ENCODE measurements around the gene GPX2. TPM values are rescaled to one million over a fixed set of nuclear protein-coding genes. Genes with fewer than 3 reads are reported as not detected.
A peak's percentile ranks its signal among the peaks of the same experiment; 100 is the strongest.

GPX2 gene
- polyA plus RNA-seq, 6 donors from 2014 or later = not detected

GRCh38 chr14:64954491-64955240 is 12.1 kb upstream of the GPX2 start:
- H3K4me1 Mint-ChIP-seq = peaks cover 12 to 24% (median 23%) of the 10 kb centered on the region in 3 donors
- DNase-seq (no peak), ATAC-seq (ENCODE audit: low read depth in 2 of 2) (no peak)
- no peak overlapping the region for H3K27ac Mint-ChIP-seq
- no peaks in the 10 kb centered on the region for H3K36me3 Mint-ChIP-seq
- H3K4me3 Mint-ChIP-seq = no peak overlapping the region
- no peaks in the 10 kb centered on the region for H3K9me3 Mint-ChIP-seq
- H3K27me3 Mint-ChIP-seq = no peaks in the 10 kb centered on the region

GRCh38 chr14:64953661-64954060 is 11.1 kb upstream of the GPX2 start:
- Mint-ChIP-seq H3K27me3 (no peaks in the 10 kb centered on the region), H3K9me3 (no peaks in the 10 kb centered on the region), H3K27ac (peak overlapping the region in 2 of 6 donors; percentile 51 to 91), H3K36me3 (no peaks in the 10 kb centered on the region), H3K4me1 (peaks cover 12 to 27% (median 24%) of the 10 kb centered on the region in 3 donors), H3K4me3 (no peak overlapping the region)
- DNase-seq (no peak), ATAC-seq (ENCODE audit: low read depth in 2 of 2) (no peak)

GRCh38 chr14:64953310-64953654 is 10.7 kb upstream of the GPX2 start:
- Mint-ChIP-seq H3K4me1 (peaks cover 12 to 30% (median 24%) of the 10 kb centered on the region in 3 donors), H3K27ac (peak overlapping the region in 3 of 6 donors; percentile 48 to 94 (median 67)), H3K9me3 (no peaks in the 10 kb centered on the region), H3K27me3 (no peaks in the 10 kb centered on the region), H3K36me3 (no peaks in the 10 kb centered on the region), H3K4me3 (peak overlapping the region in 2 of 8 donors; percentile 13 to 73)
- no peak for DNase-seq
- ATAC-seq (ENCODE audit: low read depth in 2 of 2) = no peak

GRCh38 chr14:64952598-64953309 is 10.2 kb upstream of the GPX2 start:
- Mint-ChIP-seq H3K27ac (peak overlapping the region in 5 of 6 donors; percentile 48 to 94 (median 66)), H3K4me3 (peak overlapping the region in 3 of 8 donors; percentile 13 to 73 (median 26)), H3K27me3 (no peaks in the 10 kb centered on the region), H3K4me1 (peaks cover 12 to 30% (median 24%) of the 10 kb centered on the region in 3 donors), H3K36me3 (peaks cover 0 to 3% of the 10 kb centered on the region in 2 donors), H3K9me3 (no peaks in the 10 kb centered on the region)
- peak in 1 of 2 donors; percentile 49 for ATAC-seq (ENCODE audit: low read depth in 2 of 2)
- no peak for DNase-seq

GRCh38 chr14:64951724-64952123 is 9.2 kb upstream of the GPX2 start:
- H3K9me3 Mint-ChIP-seq = no peaks in the 10 kb centered on the region
- H3K36me3 Mint-ChIP-seq = peaks cover 0 to 13% of the 10 kb centered on the region in 2 donors
- H3K27ac Mint-ChIP-seq = peak overlapping the region in 2 of 6 donors; percentile 29 to 36
- no peak for DNase-seq
- H3K4me3 Mint-ChIP-seq = no peak overlapping the region
- H3K4me1 Mint-ChIP-seq = peaks cover 15 to 30% (median 24%) of the 10 kb centered on the region in 3 donors
- no peaks in the 10 kb centered on the region for H3K27me3 Mint-ChIP-seq
- ATAC-seq (ENCODE audit: low read depth in 2 of 2) = no peak

- H3K27me3 Mint-ChIP-seq = no peaks in the 10 kb centered on the region
- H3K4me1 Mint-ChIP-seq = peaks cover 15 to 30% (median 24%) of the 10 kb centered on the region in 3 donors
Measured at GRCh38 chr14:64951291-64951690, 8.7 kb upstream of the GPX2 start.

GRCh38 chr14:64950889-64951288 is 8.3 kb upstream of the GPX2 start:
- Mint-ChIP-seq H3K27me3 (no peaks in the 10 kb centered on the region), H3K36me3 (peaks cover 6 to 21% of the 10 kb centered on the region in 2 donors), H3K4me1 (peaks cover 18 to 30% (median 24%) of the 10 kb centered on the region in 3 donors), H3K27ac (no peak overlapping the region), H3K9me3 (no peaks in the 10 kb centered on the region), H3K4me3 (no peak overlapping the region)
- ATAC-seq (ENCODE audit: low read depth in 2 of 2) = no peak
- DNase-seq = no peak

More at GRCh38 chr14:64951291-64951690, 8.7 kb upstream of the GPX2 start:
- no peak overlapping the region for H3K4me3 Mint-ChIP-seq
- no peaks in the 10 kb centered on the region for H3K9me3 Mint-ChIP-seq
- ATAC-seq (ENCODE audit: low read depth in 2 of 2) (no peak), DNase-seq (no peak)
- H3K27ac Mint-ChIP-seq = peak overlapping the region in 1 of 6 donors; percentile 36
- H3K36me3 Mint-ChIP-seq = peaks cover 3 to 17% of the 10 kb centered on the region in 2 donors

- Mint-ChIP-seq H3K27ac (no peak overlapping the region), H3K27me3 (no peaks in the 10 kb centered on the region), H3K36me3 (peaks cover 6 to 31% of the 10 kb centered on the region in 2 donors), H3K4me3 (no peak overlapping the region), H3K4me1 (peaks cover 36% of the 10 kb centered on the region in 3 donors), H3K9me3 (no peaks in the 10 kb centered on the region)
- no peak for ATAC-seq (ENCODE audit: low read depth in 2 of 2)
- DNase-seq = no peak
Measured at GRCh38 chr14:64948612-64949210, 6.2 kb upstream of the GPX2 start.

GRCh38 chr14:64947710-64948611 is 5.4 kb upstream of the GPX2 start:
- Mint-ChIP-seq H3K4me3 (peak overlapping the region in 1 of 8 donors; percentile 64), H3K27ac (no peak overlapping the region), H3K4me1 (peaks cover 37 to 42% (median 38%) of the 10 kb centered on the region in 3 donors), H3K36me3 (peaks cover 6 to 31% of the 10 kb centered on the region in 2 donors), H3K9me3 (no peaks in the 10 kb centered on the region), H3K27me3 (no peaks in the 10 kb centered on the region)
- ATAC-seq (ENCODE audit: low read depth in 2 of 2) (no peak), DNase-seq (no peak)

- Mint-ChIP-seq H3K27ac (no peak overlapping the region), H3K36me3 (peaks cover 6 to 31% of the 10 kb centered on the region in 2 donors), H3K27me3 (no peaks in the 10 kb centered on the region), H3K4me3 (peak overlapping the region in 2 of 8 donors; percentile 63 to 74), H3K9me3 (no peaks in the 10 kb centered on the region), H3K4me1 (peaks cover 32 to 36% (median 33%) of the 10 kb centered on the region in 3 donors)
- ATAC-seq (ENCODE audit: low read depth in 2 of 2) (no peak), DNase-seq (no peak)
Measured at GRCh38 chr14:64946310-64947045, 3.9 kb upstream of the GPX2 start.

- no peak for DNase-seq
- ATAC-seq (ENCODE audit: low read depth in 2 of 2) = no peak
- no peaks in the 10 kb centered on the region for H3K9me3 Mint-ChIP-seq
- peaks cover 6 to 35% of the 10 kb centered on the region in 2 donors for H3K36me3 Mint-ChIP-seq
- peak overlapping the region in 1 of 8 donors; percentile 4 for H3K4me3 Mint-ChIP-seq
- peak overlapping the region in 3 of 6 donors; percentile 21 to 70 (median 37) for H3K27ac Mint-ChIP-seq
- H3K4me1 Mint-ChIP-seq = peaks cover 28 to 35% (median 29%) of the 10 kb centered on the region in 3 donors
- H3K27me3 Mint-ChIP-seq = no peaks in the 10 kb centered on the region
Measured at GRCh38 chr14:64945431-64946178, 3.1 kb upstream of the GPX2 start.

- DNase-seq (no peak), ATAC-seq (ENCODE audit: low read depth in 2 of 2) (no peak)
- Mint-ChIP-seq H3K27ac (peak overlapping the region in 2 of 6 donors; percentile 22 to 37), H3K36me3 (peaks cover 6 to 42% of the 10 kb centered on the region in 2 donors), H3K9me3 (no peaks in the 10 kb centered on the region), H3K4me3 (no peak overlapping the region), H3K4me1 (peaks cover 31 to 40% (median 34%) of the 10 kb centered on the region in 3 donors), H3K27me3 (no peaks in the 10 kb centered on the region)
Measured at GRCh38 chr14:64944861-64945260, 2.3 kb upstream of the GPX2 start.
